Measurements from ENCODE around the gene GJB4. TPM values are rescaled to one million over a fixed set of nuclear protein-coding genes. Genes with fewer than 3 reads are reported as not detected.

Gene GJB4
- total RNA-seq, 1 donor from 2014 or later, result 8.2 TPM

GRCh38 chr1:34778381-34778780 lies 18.8 kb downstream of the GJB4 start:
- TF ChIP-seq, protein P1, sequence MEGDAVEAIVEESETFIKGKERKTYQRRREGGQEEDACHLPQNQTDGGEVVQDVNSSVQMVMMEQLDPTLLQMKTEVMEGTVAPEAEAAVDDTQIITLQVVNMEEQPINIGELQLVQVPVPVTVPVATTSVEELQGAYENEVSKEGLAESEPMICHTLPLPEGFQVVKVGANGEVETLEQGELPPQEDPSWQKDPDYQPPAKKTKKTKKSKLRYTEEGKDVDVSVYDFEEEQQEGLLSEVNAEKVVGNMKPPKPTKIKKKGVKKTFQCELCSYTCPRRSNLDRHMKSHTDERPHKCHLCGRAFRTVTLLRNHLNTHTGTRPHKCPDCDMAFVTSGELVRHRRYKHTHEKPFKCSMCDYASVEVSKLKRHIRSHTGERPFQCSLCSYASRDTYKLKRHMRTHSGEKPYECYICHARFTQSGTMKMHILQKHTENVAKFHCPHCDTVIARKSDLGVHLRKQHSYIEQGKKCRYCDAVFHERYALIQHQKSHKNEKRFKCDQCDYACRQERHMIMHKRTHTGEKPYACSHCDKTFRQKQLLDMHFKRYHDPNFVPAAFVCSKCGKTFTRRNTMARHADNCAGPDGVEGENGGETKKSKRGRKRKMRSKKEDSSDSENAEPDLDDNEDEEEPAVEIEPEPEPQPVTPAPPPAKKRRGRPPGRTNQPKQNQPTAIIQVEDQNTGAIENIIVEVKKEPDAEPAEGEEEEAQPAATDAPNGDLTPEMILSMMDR (IDR thresholded peaks at IDR 0.05; ENCODE audit: insufficient read depth, low read length, severe bottlenecking), result no peak
- Histone ChIP-seq H3K27me3 (ENCODE audit: control insufficient read depth, insufficient read depth, low read length) (no peaks in the 10 kb centered on the region), H3K4me3 (ENCODE audit: low read depth, low read length) (no peak overlapping the region), H3K36me3 (ENCODE audit: control insufficient read depth, insufficient read depth, low read length) (no peaks in the 10 kb centered on the region)
- DNase-seq (ENCODE audit: low read depth) (no peak), FAIRE-seq (no peak)

DNA sequence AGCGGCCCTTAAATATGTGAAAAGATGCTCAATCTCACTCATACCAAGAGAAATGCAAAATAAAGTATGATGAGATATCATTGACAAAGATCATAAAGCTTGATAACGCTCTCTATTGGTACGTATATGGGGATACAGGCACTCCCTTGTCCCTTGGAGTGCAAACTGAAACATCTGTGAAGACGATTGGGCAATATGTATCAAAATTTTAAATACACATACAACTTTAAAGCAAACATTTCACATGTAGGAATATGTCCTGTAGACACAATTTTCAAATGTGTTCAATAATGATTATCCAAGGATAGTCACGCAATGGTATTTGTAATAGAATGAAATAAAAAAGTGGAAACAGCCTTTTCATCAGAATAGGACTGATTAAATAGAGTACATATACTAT lies 19.5 kb downstream of the GJB4 start:
- TF ChIP-seq, protein P1 (IDR thresholded peaks at IDR 0.05; ENCODE audit: insufficient read depth, low read length, severe bottlenecking), result no peak
- no peak for DNase-seq (ENCODE audit: low read depth)
- Histone ChIP-seq H3K27me3 (ENCODE audit: control insufficient read depth, insufficient read depth, low read length) (no peaks in the 10 kb centered on the region), H3K36me3 (ENCODE audit: control insufficient read depth, insufficient read depth, low read length) (peaks cover 2% of the 10 kb centered on the region), H3K4me3 (ENCODE audit: low read depth, low read length) (no peak overlapping the region)
- no peak for FAIRE-seq

DNA sequence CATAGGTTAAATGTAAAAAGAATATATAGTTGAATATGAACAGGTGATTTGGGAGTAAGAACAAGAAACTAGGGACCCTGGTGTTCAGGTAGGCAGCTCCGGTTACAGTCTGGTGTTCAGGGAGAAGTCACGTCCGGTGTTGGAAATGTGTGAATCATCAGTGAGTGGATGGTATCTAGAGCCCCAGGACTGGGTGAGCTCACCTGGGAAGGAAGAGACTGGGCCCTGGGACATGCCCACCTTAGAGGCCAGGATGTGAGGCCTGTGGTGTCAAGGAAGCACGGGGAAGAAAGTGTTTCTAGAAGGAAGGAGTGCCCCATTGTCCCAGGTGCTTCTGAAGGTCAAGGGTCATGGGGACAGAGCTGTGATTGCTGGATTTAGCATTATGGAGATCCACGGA lies 20.0 kb downstream of the GJB4 start:
- H3K4me3 ChIP-seq (ENCODE audit: low read depth, low read length), result no peak overlapping the region
- no peaks in the 10 kb centered on the region for H3K27me3 ChIP-seq (ENCODE audit: control insufficient read depth, insufficient read depth, low read length)
- peak; percentile 50 for FAIRE-seq
- DNase-seq (ENCODE audit: low read depth), result peak; percentile 96
- TF ChIP-seq, protein P1 (IDR thresholded peaks at IDR 0.05; ENCODE audit: insufficient read depth, low read length, severe bottlenecking), result no peak
- H3K36me3 ChIP-seq (ENCODE audit: control insufficient read depth, insufficient read depth, low read length), result peaks cover 3% of the 10 kb centered on the region

- Histone ChIP-seq H3K27me3 (ENCODE audit: control insufficient read depth, insufficient read depth, low read length) (no peaks in the 10 kb centered on the region), H3K4me3 (ENCODE audit: low read depth, low read length) (no peak overlapping the region), H3K36me3 (ENCODE audit: control insufficient read depth, insufficient read depth, low read length) (peaks cover 8% of the 10 kb centered on the region)
- no peak for FAIRE-seq
- TF ChIP-seq, protein P1 (IDR thresholded peaks at IDR 0.05; ENCODE audit: insufficient read depth, low read length, severe bottlenecking), result no peak
- DNase-seq (ENCODE audit: low read depth), result no peak
These were observed 20.4 kb downstream of the GJB4 start for GRCh38 chr1:34779962-34780361.

DNA sequence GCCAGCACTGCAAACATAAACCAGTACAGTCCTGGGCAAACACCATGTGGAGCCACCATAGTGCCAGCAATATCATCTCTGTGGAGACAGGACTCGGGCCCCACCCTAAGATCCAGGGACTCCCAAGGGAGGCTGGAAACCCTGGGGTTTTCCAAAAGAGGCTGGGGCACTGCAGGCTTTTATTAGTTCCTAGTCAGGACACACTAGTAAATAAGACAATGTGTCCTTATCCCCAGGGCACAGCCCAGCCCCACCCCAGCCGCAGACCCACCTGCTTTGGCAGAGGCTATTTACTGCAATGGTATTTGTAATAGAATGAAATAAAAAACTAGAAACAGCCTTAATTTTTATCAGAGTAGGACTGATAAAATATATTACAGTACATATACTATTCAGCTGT lies 21.0 kb downstream of the GJB4 start:
- peaks cover 13% of the 10 kb centered on the region for H3K36me3 ChIP-seq (ENCODE audit: control insufficient read depth, insufficient read depth, low read length)
- H3K4me3 ChIP-seq (ENCODE audit: low read depth, low read length), result peak overlapping the region; percentile 87
- DNase-seq (ENCODE audit: low read depth), result peak; percentile 35
- H3K27me3 ChIP-seq (ENCODE audit: control insufficient read depth, insufficient read depth, low read length), result no peaks in the 10 kb centered on the region
- TF ChIP-seq, protein P1 (IDR thresholded peaks at IDR 0.05; ENCODE audit: insufficient read depth, low read length, severe bottlenecking), result no peak
- no peak for FAIRE-seq

GRCh38 chr1:34781071-34781843 lies 21.7 kb downstream of the GJB4 start, which contains the start of gene GJB3:
TSS of gene GJB3 (plus strand) at chr1:34781214. CDS start at chr1:34784763, 3,549 bp downstream.
- FAIRE-seq (no peak), DNase-seq (ENCODE audit: low read depth) (peak; percentile 72)
- no peaks in the 10 kb centered on the region for H3K27me3 ChIP-seq (ENCODE audit: control insufficient read depth, insufficient read depth, low read length)
- TF ChIP-seq, protein P1 (IDR thresholded peaks at IDR 0.05; ENCODE audit: insufficient read depth, low read length, severe bottlenecking), result no peak
- H3K36me3 ChIP-seq (ENCODE audit: control insufficient read depth, insufficient read depth, low read length), result peaks cover 19% of the 10 kb centered on the region
- peak within 1 kb of the TSS; percentile 87 for H3K4me3 ChIP-seq (ENCODE audit: low read depth, low read length)
